HEK293 (cell line): ENCODE data around the gene ANKRD31.

Experiments used
- CTCF ChIA-PET: fragments of 350-600 bp; formaldehyde crosslinking; extraction: SDS; loops from one replicate; lab custom pipeline; 2021; ENCODE audit warnings: antibody characterized with exemption; lab: Yijun Ruan, JAX
- POLR2A ChIA-PET: fragments of 300-600 bp; formaldehyde crosslinking; extraction: SDS; loops from one replicate; lab custom pipeline; 2020; ENCODE audit warnings: antibody characterized with exemption, inconsistent platforms; lab: Yijun Ruan, JAX
- H3K27ac ChIP-seq: fragments of 200-500 bp; sonication (Bioruptor generic); 2 replicates; pipeline ENCODE4 v1.5.1; 2014; ENCODE audit warnings: low read depth, low read length, control low read depth, inconsistent platforms; ENCODE audit errors: extremely low read depth
- H3K36me3 ChIP-seq, 2 experiments: fragments of 200-500 bp in 1 of 2; sonication (Bioruptor generic) in 1 of 2; 1 replicate in 1 of 2; 2 replicates in 1 of 2; pipeline ENCODE4 v1.5.1; 2014 to 2017; ENCODE audit warnings: inconsistent platforms in 2 of 2, low read length in 2 of 2; ENCODE audit not compliant: control insufficient read depth in 2 of 2, insufficient read depth in 1 of 2
- H3K4me1 ChIP-seq: fragments of 200-500 bp; sonication (Bioruptor generic); 2 replicates; pipeline ENCODE4 v1.5.1; 2014; ENCODE audit warnings: mild to moderate bottlenecking, low read length, inconsistent platforms; ENCODE audit not compliant: control insufficient read depth, insufficient read depth
- H3K4me3 ChIP-seq: 2 replicates; pipeline ENCODE4 v1.5.1; 2011; ENCODE audit warnings: low read depth, mild to moderate bottlenecking, control low read depth, low read length, moderate library complexity
- H3K9me3 ChIP-seq: fragments of 200-500 bp; sonication (Bioruptor generic); 2 replicates; pipeline ENCODE4 v1.5.1; 2014; ENCODE audit warnings: low read depth, low read length, inconsistent platforms; ENCODE audit not compliant: control insufficient read depth, insufficient read depth
- FEZF1 ChIP-seq: fragments of 450-650 bp; formaldehyde crosslinking; IDR thresholded peaks from 2 replicates; pipeline ENCODE4 v1.5.1; 2016; ENCODE audit warnings: missing biosample characterization, missing genetic modification characterization
- IKZF3 ChIP-seq: fragments of 450-650 bp; IDR thresholded peaks from 2 replicates; pipeline ENCODE4 v1.5.0; 2018; ENCODE audit warnings: missing biosample characterization, mild to moderate bottlenecking, missing genetic modification characterization, moderate library complexity
- KLF8 ChIP-seq: fragments of 450-650 bp; formaldehyde crosslinking; IDR thresholded peaks from 2 replicates; pipeline ENCODE4 v1.5.1; 2016; ENCODE audit warnings: missing biosample characterization, missing genetic modification characterization
- OSR2 ChIP-seq: fragments of 450-650 bp; formaldehyde crosslinking; IDR thresholded peaks from 2 replicates; pipeline ENCODE4 v1.5.1; 2016; ENCODE audit warnings: missing biosample characterization, missing genetic modification characterization
- PRDM4 ChIP-seq: fragments of 450-650 bp; formaldehyde crosslinking; IDR thresholded peaks from 2 replicates; pipeline ENCODE4 v1.5.1; 2017; ENCODE audit warnings: missing biosample characterization, missing genetic modification characterization
- SALL2 ChIP-seq: fragments of 450-650 bp; formaldehyde crosslinking; IDR thresholded peaks from 2 replicates; pipeline ENCODE4 v1.5.0; 2017; ENCODE audit warnings: missing biosample characterization, mild to moderate bottlenecking, missing genetic modification characterization, borderline replicate concordance
- SP3 ChIP-seq: fragments of 450-650 bp; formaldehyde crosslinking; IDR thresholded peaks from 2 replicates; pipeline ENCODE4 v1.5.1; 2016; ENCODE audit warnings: missing biosample characterization, missing genetic modification characterization
- TSHZ1 ChIP-seq: fragments of 450-650 bp; formaldehyde crosslinking; IDR thresholded peaks from 2 replicates; pipeline ENCODE4 v1.5.1; 2016; ENCODE audit warnings: missing biosample characterization, missing genetic modification characterization, borderline replicate concordance
- ZBTB17 ChIP-seq: fragments of 450-650 bp; formaldehyde crosslinking; IDR thresholded peaks from 2 replicates; pipeline ENCODE4 v1.5.1; 2016; ENCODE audit warnings: missing biosample characterization, missing genetic modification characterization
- ZBTB8A ChIP-seq: fragments of 450-650 bp; formaldehyde crosslinking; IDR thresholded peaks from 2 replicates; pipeline ENCODE4 v1.5.1; 2016; ENCODE audit warnings: missing biosample characterization, missing genetic modification characterization
- ZFP3 ChIP-seq: fragments of 450-650 bp; formaldehyde crosslinking; IDR thresholded peaks from 2 replicates; pipeline ENCODE4 v1.5.1; 2016; ENCODE audit warnings: low read depth, missing biosample characterization, missing genetic modification characterization
- ZNF335 ChIP-seq: fragments of 450-650 bp; formaldehyde crosslinking; conservative IDR thresholded peaks from 2 replicates; pipeline ENCODE4 v1.5.1; 2016; ENCODE audit warnings: missing biosample characterization, missing genetic modification characterization
- ZNF449 ChIP-seq: fragments of 450-650 bp; formaldehyde crosslinking; IDR thresholded peaks from 2 replicates; pipeline ENCODE4 v1.5.1; 2017; ENCODE audit warnings: missing biosample characterization, mild to moderate bottlenecking, missing genetic modification characterization, moderate library complexity
- ZNF596 ChIP-seq: fragments of 450-650 bp; IDR thresholded peaks from 2 replicates; pipeline ENCODE4 v1.5.0; 2018; ENCODE audit warnings: missing biosample characterization, mild to moderate bottlenecking, missing genetic modification characterization, moderate library complexity
- ZNF660 ChIP-seq: fragments of 450-650 bp; IDR thresholded peaks from 2 replicates; pipeline ENCODE4 v1.5.1; 2018; ENCODE audit warnings: missing biosample characterization, mild to moderate bottlenecking, missing genetic modification characterization
- ZSCAN30 ChIP-seq: fragments of 450-650 bp; IDR thresholded peaks from 2 replicates; pipeline ENCODE4 v1.5.1; 2018; ENCODE audit warnings: missing biosample characterization, mild to moderate bottlenecking, missing genetic modification characterization, moderate library complexity
- TF ChIP-seq, protein P1 (sequence below): fragments of 450-650 bp; formaldehyde crosslinking; IDR thresholded peaks from 2 replicates; pipeline ENCODE4 v1.5.1; 2016; ENCODE audit warnings: missing biosample characterization, missing genetic modification characterization
- TF ChIP-seq, protein P2 (sequence below): fragments of 450-650 bp; formaldehyde crosslinking; IDR thresholded peaks from 2 replicates; pipeline ENCODE4 v1.5.1; 2016; ENCODE audit warnings: missing biosample characterization, missing genetic modification characterization
- TF ChIP-seq, protein P3 (sequence below): fragments of 450-650 bp; formaldehyde crosslinking; IDR thresholded peaks from 2 replicates; pipeline ENCODE4 v1.5.1; 2016; ENCODE audit warnings: missing biosample characterization, missing genetic modification characterization

The ANKRD31 gene

DNA sequence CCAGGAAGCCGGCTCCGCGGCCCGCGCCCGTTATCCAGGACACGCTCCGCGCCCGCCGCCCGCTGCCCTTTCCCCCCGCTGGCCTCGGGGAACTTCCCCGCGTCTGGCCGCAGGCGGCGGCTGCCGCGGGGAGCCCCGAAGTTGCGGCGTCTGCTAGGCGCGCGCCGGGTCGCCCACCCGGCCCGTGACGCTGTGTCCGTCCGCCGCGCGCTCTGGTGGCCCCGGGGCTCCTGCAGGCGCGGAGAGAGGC is 183.7 kb downstream of the ANKRD31 start:
- TF ChIP-seq IKZF3 (tag by site-specific recombination) (no peak), PRDM4 (no peak), ZNF596 (tag by site-specific recombination) (peak; percentile 15; the same call in 1 of the 2 replicates), ZSCAN30 (0 out of 2 replicates have a peak, but pooled peaks have one; percentile 0), ZBTB8A (tag by site-specific recombination) (no peak), TSHZ1 (tag by site-specific recombination) (no peak)
- TF ChIP-seq, protein P1, sequence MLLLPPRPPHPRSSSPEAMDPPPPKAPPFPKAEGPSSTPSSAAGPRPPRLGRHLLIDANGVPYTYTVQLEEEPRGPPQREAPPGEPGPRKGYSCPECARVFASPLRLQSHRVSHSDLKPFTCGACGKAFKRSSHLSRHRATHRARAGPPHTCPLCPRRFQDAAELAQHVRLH (tag by site-specific recombination): no peak
- TF ChIP-seq, all 188 proteins: peak for 2
- POLR2A ChIA-PET: interaction anchor here (1.4 kb wide), 1 partner anchor 184 kb away, joined by 4 read pairs; the partner anchor contains the start of gene ANKRD31
- peaks cover 7% of the 10 kb centered on the region for H3K4me1 ChIP-seq
- CTCF ChIA-PET: interaction anchor here (1.2 kb wide), 1 partner anchor 184 kb away, joined by 3 read pairs; the partner anchor contains the start of gene ANKRD31
- peak overlapping the region; percentile 67 for H3K4me3 ChIP-seq
- H3K9me3 ChIP-seq: no peaks in the 10 kb centered on the region
- H3K36me3 ChIP-seq: no peaks in the 10 kb centered on the region
- H3K27ac ChIP-seq: peak overlapping the region; percentile 53; the same call in 1 of the 2 replicates

GRCh38 chr5:75052192-75053053 is 184.3 kb downstream of the ANKRD31 start, which contains the start of gene GCNT4:
TSS of gene GCNT4 (minus strand) at chr5:75052558. CDS start at chr5:75030037, 22,521 bp downstream.
- Histone ChIP-seq H3K4me3 (peak within 1 kb of the TSS; percentile 67), H3K9me3 (no peaks in the 10 kb centered on the region), H3K36me3 (no peaks in the 10 kb centered on the region), H3K27ac (peak within 1 kb of the TSS; percentile 53; the same call in 1 of the 2 replicates), H3K4me1 (peaks cover 7% of the 10 kb centered on the region)
- CTCF ChIA-PET: interaction anchor here (0.6 to 1.2 kb wide), 5 partner anchors 8 to 629 kb away, joined by 3 to 4 read pairs (median 4); partner anchors contain the start of gene ANKRD31
- POLR2A ChIA-PET: interaction anchor here (0.5 to 0.9 kb wide), 2 partner anchors 284 to 289 kb away, joined by 3 read pairs; partner anchors contain the start of gene HMGCR
- TF ChIP-seq SP3 (tag by site-specific recombination) (0 out of 2 replicates have a peak, but pooled peaks have one; percentile 32), ZFP3 (no peak), SALL2 (tag by site-specific recombination) (no peak), ZBTB17 (tag by site-specific recombination) (peak; percentile 59), ZNF335 (tag by site-specific recombination) (peak; percentile 82), OSR2 (tag by site-specific recombination) (peak; percentile 64; the same call in 1 of the 2 replicates), ZNF449 (tag by site-specific recombination) (peak; percentile 11; the same call in 1 of the 2 replicates), ZNF660 (tag by site-specific recombination) (0 out of 2 replicates have a peak, but pooled peaks have one; percentile 17), IKZF3 (tag by site-specific recombination) (peak; percentile 45), FEZF1 (tag by site-specific recombination) (no peak), KLF8 (tag by site-specific recombination) (peak; percentile 30; the same call in 1 of the 2 replicates)
- TF ChIP-seq, protein P1 (tag by site-specific recombination): no peak
- TF ChIP-seq, protein P2, sequence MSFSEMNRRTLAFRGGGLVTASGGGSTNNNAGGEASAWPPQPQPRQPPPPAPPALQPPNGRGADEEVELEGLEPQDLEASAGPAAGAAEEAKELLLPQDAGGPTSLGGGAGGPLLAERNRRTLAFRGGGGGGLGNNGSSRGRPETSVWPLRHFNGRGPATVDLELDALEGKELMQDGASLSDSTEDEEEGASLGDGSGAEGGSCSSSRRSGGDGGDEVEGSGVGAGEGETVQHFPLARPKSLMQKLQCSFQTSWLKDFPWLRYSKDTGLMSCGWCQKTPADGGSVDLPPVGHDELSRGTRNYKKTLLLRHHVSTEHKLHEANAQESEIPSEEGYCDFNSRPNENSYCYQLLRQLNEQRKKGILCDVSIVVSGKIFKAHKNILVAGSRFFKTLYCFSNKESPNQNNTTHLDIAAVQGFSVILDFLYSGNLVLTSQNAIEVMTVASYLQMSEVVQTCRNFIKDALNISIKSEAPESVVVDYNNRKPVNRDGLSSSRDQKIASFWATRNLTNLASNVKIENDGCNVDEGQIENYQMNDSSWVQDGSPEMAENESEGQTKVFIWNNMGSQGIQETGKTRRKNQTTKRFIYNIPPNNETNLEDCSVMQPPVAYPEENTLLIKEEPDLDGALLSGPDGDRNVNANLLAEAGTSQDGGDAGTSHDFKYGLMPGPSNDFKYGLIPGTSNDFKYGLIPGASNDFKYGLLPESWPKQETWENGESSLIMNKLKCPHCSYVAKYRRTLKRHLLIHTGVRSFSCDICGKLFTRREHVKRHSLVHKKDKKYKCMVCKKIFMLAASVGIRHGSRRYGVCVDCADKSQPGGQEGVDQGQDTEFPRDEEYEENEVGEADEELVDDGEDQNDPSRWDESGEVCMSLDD (tag by site-specific recombination): 0 out of 2 replicates have a peak, but pooled peaks have one; percentile 23
- TF ChIP-seq, protein P3, sequence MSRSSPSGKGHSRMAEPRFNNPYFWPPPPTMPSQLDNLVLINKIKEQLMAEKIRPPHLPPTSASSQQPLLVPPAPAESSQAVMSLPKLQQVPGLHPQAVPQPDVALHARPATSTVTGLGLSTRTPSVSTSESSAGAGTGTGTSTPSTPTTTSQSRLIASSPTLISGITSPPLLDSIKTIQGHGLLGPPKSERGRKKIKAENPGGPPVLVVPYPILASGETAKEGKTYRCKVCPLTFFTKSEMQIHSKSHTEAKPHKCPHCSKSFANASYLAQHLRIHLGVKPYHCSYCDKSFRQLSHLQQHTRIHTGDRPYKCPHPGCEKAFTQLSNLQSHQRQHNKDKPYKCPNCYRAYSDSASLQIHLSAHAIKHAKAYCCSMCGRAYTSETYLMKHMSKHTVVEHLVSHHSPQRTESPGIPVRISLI (tag by site-specific recombination): 0 out of 2 replicates have a peak, but pooled peaks have one; percentile 33
